ENCODE measurements around the gene CNOT10. TPM values are rescaled to one million over a fixed set of nuclear protein-coding genes. Genes with fewer than 3 reads are reported as not detected.

Gene CNOT10
- total and polyA plus RNA-seq, 7 donors, result 10.3 to 18.1 (median 11.7) TPM

DNA sequence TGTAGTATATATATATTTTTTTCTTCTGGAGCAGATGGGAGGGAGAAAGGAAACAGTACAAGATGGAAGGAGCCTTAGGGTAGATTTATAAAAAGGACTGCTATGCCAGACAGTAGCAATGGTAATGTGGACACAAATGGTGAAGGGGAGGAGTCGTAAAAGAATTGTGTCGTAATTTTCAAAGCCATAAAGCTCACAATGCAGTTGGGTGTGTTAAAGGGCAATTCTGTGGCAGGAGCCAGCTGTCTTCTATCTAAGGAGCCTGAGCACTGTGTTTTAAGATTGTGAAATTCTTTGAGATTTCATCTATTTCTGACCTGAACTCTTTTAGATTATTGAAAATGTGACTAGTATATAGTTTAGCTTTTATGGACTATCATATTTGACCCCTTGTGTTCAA, 58.9 kb downstream of the CNOT10 start:
- no peak for ATAC-seq
- H3K9me3 ChIP-seq, result no peaks in the 10 kb centered on the region
- DNase-seq, result no peak
- WGBS, 3 donors, result 80 to 91% (median 89%) methylated on average over 2 of the region's 2 CpGs
- intact Hi-C loops (cut with DNase I), result no loop called here
- H3K27me3 ChIP-seq (ENCODE audit: insufficient read depth in 3 of 3, low read length in 2 of 3), result no peaks in the 10 kb centered on the region
- H3K36me3 ChIP-seq (ENCODE audit: insufficient read depth in 1 of 2, low read depth in 1 of 2), result peaks cover 0 to 28% of the 10 kb centered on the region in 2 donors
- no peak overlapping the region for H3K4me3 ChIP-seq
- no peaks in the 10 kb centered on the region for H3K4me1 ChIP-seq
- H3K27ac ChIP-seq, result no peak overlapping the region
- TF ChIP-seq, protein P1, sequence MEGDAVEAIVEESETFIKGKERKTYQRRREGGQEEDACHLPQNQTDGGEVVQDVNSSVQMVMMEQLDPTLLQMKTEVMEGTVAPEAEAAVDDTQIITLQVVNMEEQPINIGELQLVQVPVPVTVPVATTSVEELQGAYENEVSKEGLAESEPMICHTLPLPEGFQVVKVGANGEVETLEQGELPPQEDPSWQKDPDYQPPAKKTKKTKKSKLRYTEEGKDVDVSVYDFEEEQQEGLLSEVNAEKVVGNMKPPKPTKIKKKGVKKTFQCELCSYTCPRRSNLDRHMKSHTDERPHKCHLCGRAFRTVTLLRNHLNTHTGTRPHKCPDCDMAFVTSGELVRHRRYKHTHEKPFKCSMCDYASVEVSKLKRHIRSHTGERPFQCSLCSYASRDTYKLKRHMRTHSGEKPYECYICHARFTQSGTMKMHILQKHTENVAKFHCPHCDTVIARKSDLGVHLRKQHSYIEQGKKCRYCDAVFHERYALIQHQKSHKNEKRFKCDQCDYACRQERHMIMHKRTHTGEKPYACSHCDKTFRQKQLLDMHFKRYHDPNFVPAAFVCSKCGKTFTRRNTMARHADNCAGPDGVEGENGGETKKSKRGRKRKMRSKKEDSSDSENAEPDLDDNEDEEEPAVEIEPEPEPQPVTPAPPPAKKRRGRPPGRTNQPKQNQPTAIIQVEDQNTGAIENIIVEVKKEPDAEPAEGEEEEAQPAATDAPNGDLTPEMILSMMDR (IDR thresholded peaks at IDR 0.05), result no peak

DNA sequence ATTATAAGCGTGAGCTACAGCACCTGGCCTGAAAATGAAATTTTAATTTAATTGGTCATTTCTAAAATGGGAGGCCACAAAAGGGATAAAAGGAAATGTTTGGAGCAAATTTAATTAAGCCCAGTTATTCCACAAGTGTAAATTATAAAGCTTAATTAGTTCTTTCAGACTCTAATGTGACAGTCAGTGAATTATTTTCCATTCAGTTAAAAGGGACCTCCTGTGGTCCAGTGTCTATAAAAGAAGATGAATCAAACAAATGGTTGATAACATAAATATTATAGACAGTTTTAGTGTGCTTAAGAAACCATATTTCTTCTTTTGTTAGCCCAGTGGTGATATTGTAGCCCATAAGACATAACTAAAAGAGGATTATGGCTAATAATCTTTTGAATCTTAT, 66.4 kb downstream of the CNOT10 start:
- H3K27me3 ChIP-seq (ENCODE audit: insufficient read depth in 3 of 3, low read length in 2 of 3), result no peaks in the 10 kb centered on the region
- intact Hi-C loops (cut with DNase I), result no loop called here
- no peak for DNase-seq
- H3K27ac ChIP-seq, result no peak overlapping the region
- 91 to 100% (median 92%) methylated on average over 1 of the region's 1 CpG for WGBS, 3 donors
- H3K4me3 ChIP-seq, result no peak overlapping the region
- TF ChIP-seq, protein P1 (IDR thresholded peaks at IDR 0.05), result no peak
- H3K9me3 ChIP-seq, result no peaks in the 10 kb centered on the region
- H3K4me1 ChIP-seq, result no peaks in the 10 kb centered on the region
- H3K36me3 ChIP-seq (ENCODE audit: insufficient read depth in 1 of 2, low read depth in 1 of 2), result peaks cover 0 to 10% of the 10 kb centered on the region in 2 donors
- no peak for ATAC-seq

DNA sequence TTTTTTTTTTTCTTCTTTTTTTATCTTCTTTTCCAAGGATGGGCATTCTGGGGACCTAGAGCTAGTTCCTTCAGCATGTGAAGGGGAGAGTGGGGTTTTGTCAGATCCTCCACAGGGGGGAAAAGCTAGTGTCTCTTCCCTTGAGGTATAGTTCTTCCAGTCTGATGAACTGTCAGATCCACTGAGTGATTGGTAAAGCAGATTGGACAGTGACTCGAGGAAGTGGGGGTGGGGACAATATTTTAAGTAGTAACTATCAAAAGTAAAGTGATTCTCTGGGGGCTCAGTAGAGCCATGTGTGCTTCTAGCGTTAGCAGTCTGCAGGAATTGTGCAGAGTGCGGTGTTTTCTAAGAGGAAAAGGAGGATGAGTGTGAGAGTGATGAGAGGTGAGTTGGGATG, 70.8 kb downstream of the CNOT10 start:
- peaks cover 5% of the 10 kb centered on the region for H3K4me1 ChIP-seq
- no peak overlapping the region for H3K4me3 ChIP-seq
- peaks cover 0 to 24% of the 10 kb centered on the region in 2 donors for H3K36me3 ChIP-seq (ENCODE audit: insufficient read depth in 1 of 2, low read depth in 1 of 2)
- H3K27me3 ChIP-seq (ENCODE audit: insufficient read depth in 3 of 3, low read length in 2 of 3), result no peaks in the 10 kb centered on the region
- no peaks in the 10 kb centered on the region for H3K9me3 ChIP-seq
- no peak overlapping the region for H3K27ac ChIP-seq
- ATAC-seq (no peak), DNase-seq (no peak)
- TF ChIP-seq, protein P1 (IDR thresholded peaks at IDR 0.05), result no peak
- intact Hi-C loops (cut with DNase I), result no loop called here
- WGBS, 3 donors, result 78 to 82% (median 79%) methylated on average over 3 of the region's 3 CpGs

DNA sequence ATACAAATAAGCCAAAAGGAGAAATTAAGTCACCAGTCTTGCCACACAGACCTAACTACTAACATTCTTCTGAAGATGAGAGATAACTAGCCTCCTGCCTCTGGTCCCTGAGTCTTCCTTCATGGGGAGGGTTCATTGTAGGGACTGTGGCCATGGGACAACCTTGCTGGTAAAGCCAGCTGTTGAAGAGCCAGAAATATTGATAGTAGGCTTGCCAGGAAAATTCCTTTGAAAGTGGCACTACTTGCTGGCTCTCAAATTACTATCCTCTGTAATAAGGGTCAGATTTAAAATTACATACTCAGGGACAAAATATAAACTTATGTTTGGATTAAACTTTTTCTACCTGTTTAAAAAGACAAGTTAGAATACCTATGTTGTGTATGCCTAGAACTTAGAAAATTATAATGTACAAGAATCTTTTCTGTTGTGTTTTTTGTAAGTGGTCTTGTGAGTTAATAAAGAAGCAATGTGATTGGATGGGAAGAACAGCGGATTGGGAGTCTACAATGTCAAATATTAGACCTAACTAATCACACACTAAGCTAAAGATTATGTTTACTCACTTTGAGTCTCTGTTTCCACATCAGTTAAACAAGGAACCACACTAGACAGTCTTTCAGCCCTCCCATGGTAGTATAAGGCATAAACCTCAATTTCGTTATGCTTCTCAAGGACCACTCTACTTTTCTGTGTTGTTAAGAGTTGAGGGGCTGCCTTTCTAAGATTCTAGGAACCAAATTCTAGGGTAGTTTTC, 72.8 kb downstream of the CNOT10 start:
- Histone ChIP-seq H3K9me3 (no peaks in the 10 kb centered on the region), H3K4me3 (no peak overlapping the region), H3K27ac (no peak overlapping the region), H3K27me3 (ENCODE audit: insufficient read depth in 3 of 3, low read length in 2 of 3) (no peaks in the 10 kb centered on the region), H3K4me1 (peaks cover 5% of the 10 kb centered on the region), H3K36me3 (ENCODE audit: insufficient read depth in 1 of 2, low read depth in 1 of 2) (peaks cover 2 to 38% of the 10 kb centered on the region in 2 donors)
- 77 to 88% (median 82%) methylated on average over 2 of the region's 2 CpGs for WGBS, 3 donors
- intact Hi-C loops (cut with DNase I), result no loop called here
- TF ChIP-seq, protein P1 (IDR thresholded peaks at IDR 0.05), result no peak
- DNase-seq (no peak), ATAC-seq (no peak)

DNA sequence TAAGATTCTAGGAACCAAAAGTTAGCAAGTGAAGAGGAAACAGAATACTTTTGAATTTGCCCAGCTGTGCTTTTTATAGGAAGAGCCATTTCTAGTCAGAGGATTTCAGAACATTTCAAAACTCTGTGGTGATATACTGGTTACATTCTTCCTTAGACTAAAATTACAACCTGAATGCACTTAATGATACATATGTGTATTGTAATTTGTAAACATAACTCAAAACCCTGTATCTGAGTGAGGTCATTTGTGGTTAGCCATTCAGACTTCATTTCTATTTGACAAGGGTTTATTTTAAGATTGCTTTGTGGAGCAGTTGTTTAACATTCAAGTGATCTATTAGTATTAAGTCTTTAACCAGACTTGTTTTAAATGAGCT, 73.4 kb downstream of the CNOT10 start:
- TF ChIP-seq, protein P1 (IDR thresholded peaks at IDR 0.05), result no peak
- Histone ChIP-seq H3K27ac (no peak overlapping the region), H3K4me3 (no peak overlapping the region), H3K36me3 (ENCODE audit: insufficient read depth in 1 of 2, low read depth in 1 of 2) (peaks cover 2 to 38% of the 10 kb centered on the region in 2 donors), H3K27me3 (ENCODE audit: insufficient read depth in 3 of 3, low read length in 2 of 3) (no peaks in the 10 kb centered on the region), H3K4me1 (peaks cover 5% of the 10 kb centered on the region), H3K9me3 (no peaks in the 10 kb centered on the region)
- ATAC-seq (no peak), DNase-seq (no peak)
- intact Hi-C loops (cut with DNase I), result no loop called here
